Measurements from ENCODE around the gene CMTM8.

GRCh38 chr3:32373844-32374243 lies 135.4 kb downstream of the CMTM8 start:
- TF ChIP-seq GATA3 (IDR thresholded peaks at IDR 0.05; ENCODE audit: low read depth, low read length): no peak
- no peak for TF ChIP-seq GATA2 (IDR thresholded peaks at IDR 0.05; ENCODE audit: low read depth, low read length)
